Calu3 (cell line): Measurements from ENCODE around the gene APBA2. TPM values are rescaled to one million over a fixed set of nuclear protein-coding genes. Genes with fewer than 3 reads are reported as not detected.

ENCODE experiments used
- BruUV-seq: library from RNA; stranded (reverse); fragments of 400-500 nt; replicated peaks from 2 replicates; lab custom pipeline; 2021; lab: Mats Ljungman, UMichigan
- CTCF ChIA-PET: fragments of 300-600 bp; sonication (Branson Sonifier 250); formaldehyde crosslinking; loops from one replicate; lab custom pipeline; 2022; ENCODE audit warnings: antibody characterized with exemption; lab: Charles Lee
- DNase-seq: peaks from one replicate; pipeline ENCODE4 v3.0.0; 2022
- H3K27ac Mint-ChIP-seq: one replicate; pipeline ENCODE4 v1.8.0; 2022; ENCODE audit warnings: mixed read lengths; ENCODE audit not compliant: unreplicated experiment
- H3K27me3 Mint-ChIP-seq: one replicate; pipeline ENCODE4 v1.8.0; 2022; ENCODE audit warnings: mixed read lengths; ENCODE audit not compliant: unreplicated experiment
- H3K36me3 Mint-ChIP-seq: one replicate; pipeline ENCODE4 v1.8.0; 2022; ENCODE audit warnings: mild to moderate bottlenecking, moderate library complexity, mixed read lengths; ENCODE audit not compliant: insufficient read depth, unreplicated experiment
- H3K4me1 Mint-ChIP-seq: one replicate; pipeline ENCODE4 v1.8.0; 2022; ENCODE audit warnings: mild to moderate bottlenecking, low read depth, mixed read lengths; ENCODE audit not compliant: unreplicated experiment
- H3K4me3 Mint-ChIP-seq: one replicate; pipeline ENCODE4 v1.8.0; 2022; ENCODE audit warnings: mild to moderate bottlenecking, low read depth, moderate library complexity, mixed read lengths; ENCODE audit not compliant: unreplicated experiment
- H3K9me3 Mint-ChIP-seq: one replicate; pipeline ENCODE4 v1.8.0; 2022; ENCODE audit warnings: low read depth, mixed read lengths; ENCODE audit not compliant: unreplicated experiment
- CTCF ChIP-seq: fragments of 200-600 bp; IDR thresholded peaks from one replicate; pipeline ENCODE4 v1.8.0; 2022; ENCODE audit warnings: antibody characterized with exemption; ENCODE audit not compliant: unreplicated experiment
- intact Hi-C: fragments of 100-400 bp; cut with micrococcal nuclease; formaldehyde crosslinking; loops from one replicate; pipeline ENCODE4 v1.10.0; 2022; ENCODE audit not compliant: unreplicated experiment
- total RNA-seq: library from RNA; stranded (reverse); gene quantifications from 2 replicates; pipeline ENCODE4 v1.2.3, GENCODE V29; 2022

APBA2 gene
- total RNA-seq, 1 experiment from 2014 or later: not detected

GRCh38 chr15:28913171-28913765, 27.5 kb downstream of the APBA2 start:
- no peaks in the 10 kb centered on the region for H3K27me3 Mint-ChIP-seq
- H3K9me3 Mint-ChIP-seq: no peaks in the 10 kb centered on the region
- intact Hi-C loops: no loop called here
- no peak overlapping the region for H3K27ac Mint-ChIP-seq
- H3K4me1 Mint-ChIP-seq: no peaks in the 10 kb centered on the region
- no TSS peak for BruUV-seq
- TF ChIP-seq CTCF: no peak
- H3K36me3 Mint-ChIP-seq: no peaks in the 10 kb centered on the region
- H3K4me3 Mint-ChIP-seq: no peak overlapping the region
- DNase-seq: no peak
- CTCF ChIA-PET: no interaction called here

- H3K4me1 Mint-ChIP-seq: no peaks in the 10 kb centered on the region
Measured at GRCh38 chr15:28914046-28914445, 28.3 kb downstream of the APBA2 start.

GRCh38 chr15:28914483-28915023, 28.8 kb downstream of the APBA2 start:
- H3K27me3 Mint-ChIP-seq: no peaks in the 10 kb centered on the region
- TF ChIP-seq CTCF: no peak
- DNase-seq: no peak
- intact Hi-C loops: no loop called here
- H3K4me3 Mint-ChIP-seq: no peak overlapping the region
- H3K36me3 Mint-ChIP-seq: no peaks in the 10 kb centered on the region
- CTCF ChIA-PET: no interaction called here
- no TSS peak for BruUV-seq
- H3K27ac Mint-ChIP-seq: no peak overlapping the region
- no peaks in the 10 kb centered on the region for H3K4me1 Mint-ChIP-seq
- no peaks in the 10 kb centered on the region for H3K9me3 Mint-ChIP-seq

More at GRCh38 chr15:28914046-28914445, 28.3 kb downstream of the APBA2 start:
- BruUV-seq: no TSS peak
- Mint-ChIP-seq H3K4me3 (no peak overlapping the region), H3K9me3 (no peaks in the 10 kb centered on the region), H3K27me3 (no peaks in the 10 kb centered on the region), H3K27ac (no peak overlapping the region), H3K36me3 (no peaks in the 10 kb centered on the region)
- intact Hi-C loops: no loop called here
- TF ChIP-seq CTCF: no peak
- CTCF ChIA-PET: no interaction called here
- DNase-seq: no peak

GRCh38 chr15:28915041-28915810, 29.5 kb downstream of the APBA2 start:
- H3K9me3 Mint-ChIP-seq: no peaks in the 10 kb centered on the region
- intact Hi-C loops: no loop called here
- CTCF ChIA-PET: no interaction called here
- no peak overlapping the region for H3K27ac Mint-ChIP-seq
- BruUV-seq: no TSS peak
- H3K4me1 Mint-ChIP-seq: no peaks in the 10 kb centered on the region
- no peak overlapping the region for H3K4me3 Mint-ChIP-seq
- H3K36me3 Mint-ChIP-seq: no peaks in the 10 kb centered on the region
- TF ChIP-seq CTCF: no peak
- DNase-seq: no peak
- H3K27me3 Mint-ChIP-seq: no peaks in the 10 kb centered on the region
